ENCODE results near the gene ULK4.
"Not testable (repeated sequence)": the region's sequence is repeated elsewhere in the genome, so short reads cannot be mapped to it uniquely, and the experiment has no call there.

GRCh38 chr3:41877741-41878140, 84.2 kb downstream of the ULK4 start:
- not testable (repeated sequence) for TF ChIP-seq CTCF (IDR thresholded peaks at IDR 0.05; ENCODE audit: insufficient read depth, low read length); POLR2AphosphoS5 (IDR thresholded peaks at IDR 0.05; ENCODE audit: low read depth); REST (IDR thresholded peaks at IDR 0.05; ENCODE audit: insufficient replicate concordance, low read depth); GABPA (IDR thresholded peaks at IDR 0.05; ENCODE audit: low read depth)
